GM20431 (cell line): ENCODE results near the gene DNAH8.
"Not testable (repeated sequence)": the region's sequence is repeated elsewhere in the genome, so short reads cannot be mapped to it uniquely, and the experiment has no call there.

Experiments used
- in situ Hi-C: fragments of 300-500 bp; cut with MseI, MboI; formaldehyde crosslinking; loops from one replicate; pipeline ENCODE4 v1.15.0; 2020; ENCODE audit warnings: low sequenced_read_pairs; ENCODE audit not compliant: unreplicated experiment

DNAH8 gene

DNA sequence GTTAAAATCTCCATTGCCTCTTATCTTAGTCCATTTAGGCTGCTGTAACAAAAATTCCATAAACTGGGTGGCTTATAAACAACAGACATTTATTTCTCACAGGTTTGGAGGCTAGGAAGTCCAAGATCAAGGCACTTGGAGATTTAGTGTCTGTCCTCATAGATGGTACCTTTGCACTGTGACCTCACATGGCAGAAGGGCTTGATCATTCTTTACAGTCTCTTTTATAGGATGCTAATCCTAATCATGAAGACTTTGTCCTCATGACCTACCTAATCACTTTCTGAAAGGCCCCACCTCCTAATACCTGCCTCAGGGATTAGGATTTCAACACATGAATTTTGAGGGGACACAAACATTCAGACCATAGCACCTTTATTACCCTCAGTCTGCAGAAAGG is 18.8 kb upstream of the DNAH8 start:
- in situ Hi-C loops: no loop called here

DNA sequence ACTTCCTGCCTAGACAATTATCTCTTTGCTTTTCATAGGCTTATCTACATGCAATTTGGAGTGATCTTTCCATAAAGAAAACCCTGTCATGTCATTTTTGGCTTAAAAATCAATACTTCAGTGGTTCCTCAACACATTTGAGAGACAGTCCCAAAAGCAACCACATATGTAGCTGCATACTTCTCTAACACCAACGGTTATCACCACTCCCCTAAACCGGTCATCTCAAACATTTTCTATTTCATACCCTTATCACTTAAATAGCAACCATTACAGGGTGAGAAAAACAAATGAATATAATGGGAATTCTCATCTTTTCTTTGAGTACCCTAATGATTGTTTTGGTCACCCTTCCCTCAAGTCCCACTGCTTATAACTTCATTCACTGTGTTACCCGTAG is 17.3 kb upstream of the DNAH8 start:
- in situ Hi-C loops: no loop called here

DNA sequence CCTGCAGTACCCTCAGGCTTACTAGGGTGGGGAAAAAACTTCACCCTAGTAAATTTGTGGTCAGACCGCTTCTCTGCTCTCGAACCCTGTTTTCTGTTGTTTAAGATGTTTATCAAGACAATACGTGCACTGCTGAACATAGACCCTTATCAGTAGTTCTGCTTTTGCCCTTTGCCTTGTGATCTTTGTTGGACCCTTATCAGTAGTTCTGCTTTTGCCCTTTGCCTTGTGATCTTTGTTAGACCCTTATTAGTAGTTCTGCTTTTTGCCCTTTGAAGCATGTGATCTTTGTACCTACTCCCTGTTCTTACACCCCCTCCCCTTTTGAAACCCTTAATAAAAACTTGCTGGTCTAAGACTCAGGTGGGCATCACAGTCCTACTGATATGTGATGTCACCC is 15.4 kb upstream of the DNAH8 start:
- in situ Hi-C loops: not testable (repeated sequence)

DNA sequence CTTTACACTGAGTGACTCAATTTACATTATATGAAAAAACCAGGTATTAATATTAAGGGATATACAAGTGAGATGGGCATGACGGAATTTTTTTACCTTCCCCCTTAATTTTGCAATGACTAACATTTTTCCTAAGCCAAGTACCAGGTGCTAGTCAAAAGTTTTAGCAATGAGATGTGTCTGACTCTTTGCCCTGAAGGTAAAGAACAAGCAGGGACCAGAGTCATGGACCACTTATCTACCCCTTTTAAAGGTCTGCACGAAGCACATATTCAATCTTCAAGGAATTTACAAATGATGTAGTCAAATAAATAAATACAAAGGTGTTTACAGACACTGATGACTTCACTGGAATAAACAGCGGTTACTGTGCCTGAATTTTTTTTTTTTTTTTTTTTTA is 13.6 kb upstream of the DNAH8 start:
- in situ Hi-C loops: no loop called here

DNA sequence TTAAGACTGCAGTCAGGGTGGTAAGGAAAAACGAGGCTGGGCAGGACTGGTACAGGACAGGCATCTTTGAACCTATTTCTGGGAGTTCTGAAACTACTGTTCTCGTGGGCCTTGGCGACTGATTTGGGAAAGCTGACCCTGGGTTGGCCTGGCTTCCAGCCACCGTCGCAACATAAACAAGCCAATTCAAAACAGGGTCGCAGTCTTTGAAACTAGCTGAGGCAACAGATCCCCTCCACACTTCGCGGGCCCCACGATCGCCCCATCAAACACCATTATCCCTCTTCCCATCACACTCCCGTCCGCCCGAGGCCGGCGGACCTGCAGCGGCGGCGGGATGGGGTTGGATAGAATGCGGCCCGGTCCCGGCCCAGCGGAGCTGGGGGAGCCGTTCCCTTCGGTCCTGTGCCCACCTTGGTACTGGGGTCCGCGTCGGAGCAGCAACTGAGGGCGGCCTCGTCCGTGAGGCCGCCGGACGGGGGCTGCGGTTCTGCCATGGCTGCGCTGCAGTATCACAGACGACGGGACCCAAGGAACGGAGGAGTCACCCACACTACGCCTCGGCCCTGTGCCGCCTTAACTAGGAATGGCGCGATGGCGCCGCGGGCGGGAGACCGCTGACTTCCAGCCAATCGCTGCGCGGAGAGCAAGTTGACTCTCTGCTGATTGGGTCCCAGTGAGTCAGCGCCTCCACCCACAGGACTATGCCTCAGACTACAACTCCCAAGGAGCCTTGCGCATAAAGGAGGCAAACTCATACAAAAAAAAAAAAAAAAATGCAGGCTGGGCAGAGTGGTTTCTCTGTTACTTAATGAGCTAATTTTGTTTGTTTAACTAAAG is 12.3 kb upstream of the DNAH8 start, which contains the start of gene GLO1:
TSS of gene GLO1 (minus strand) at position 588 of the 840 bp plus-strand sequence. CDS start at position 497, 91 bp downstream.
- in situ Hi-C loops: no loop called here

DNA sequence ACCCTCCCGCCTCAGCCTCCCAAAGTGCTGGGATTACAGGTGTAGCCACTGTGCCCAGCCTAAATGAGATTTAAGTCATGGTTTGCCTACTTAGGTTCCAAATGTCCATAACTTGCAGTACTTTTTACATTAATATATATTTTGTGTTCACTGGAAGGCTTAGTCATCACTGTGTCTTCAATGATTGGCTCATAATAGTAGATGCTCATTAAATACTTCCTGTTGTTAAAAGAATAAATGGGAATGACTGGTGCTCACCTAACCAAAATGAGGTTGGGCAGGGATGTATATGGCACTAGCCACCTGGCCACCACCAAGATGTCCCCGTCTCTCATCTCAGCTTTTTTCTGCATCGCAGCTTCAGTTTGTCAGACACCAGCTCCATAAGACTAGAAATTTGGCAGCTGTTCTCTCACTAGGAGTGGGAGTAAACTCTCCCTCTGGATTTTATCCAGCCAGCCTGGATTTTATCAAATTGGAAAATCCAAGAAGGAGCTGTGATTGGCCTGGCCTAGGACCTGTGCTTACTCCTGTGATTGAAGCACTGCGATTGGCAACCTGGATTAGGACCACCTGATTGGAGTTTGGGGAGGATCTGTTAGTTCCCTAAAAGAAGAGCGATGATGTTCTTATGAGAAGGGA is 11.0 kb upstream of the DNAH8 start:
- in situ Hi-C loops: no loop called here

DNA sequence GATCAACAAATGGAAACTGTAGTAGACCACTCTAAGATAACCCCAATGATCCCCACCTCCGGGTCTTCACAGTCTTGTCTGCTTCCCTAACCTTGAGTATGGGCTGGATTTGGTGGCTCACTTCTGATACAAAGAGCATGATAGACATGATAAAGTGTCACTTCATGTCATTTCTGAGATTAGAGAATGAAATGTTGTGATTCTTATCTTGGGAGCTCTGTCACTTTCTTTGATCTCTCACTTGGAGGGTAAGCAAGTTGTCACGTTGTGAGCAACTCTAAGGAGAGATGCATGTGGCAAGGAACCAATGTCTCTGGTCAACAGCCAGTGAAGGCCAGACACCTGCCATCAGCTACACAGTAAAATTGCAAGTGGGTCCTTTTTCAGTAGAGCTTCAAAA is 9.2 kb upstream of the DNAH8 start:
- in situ Hi-C loops: no loop called here

DNA sequence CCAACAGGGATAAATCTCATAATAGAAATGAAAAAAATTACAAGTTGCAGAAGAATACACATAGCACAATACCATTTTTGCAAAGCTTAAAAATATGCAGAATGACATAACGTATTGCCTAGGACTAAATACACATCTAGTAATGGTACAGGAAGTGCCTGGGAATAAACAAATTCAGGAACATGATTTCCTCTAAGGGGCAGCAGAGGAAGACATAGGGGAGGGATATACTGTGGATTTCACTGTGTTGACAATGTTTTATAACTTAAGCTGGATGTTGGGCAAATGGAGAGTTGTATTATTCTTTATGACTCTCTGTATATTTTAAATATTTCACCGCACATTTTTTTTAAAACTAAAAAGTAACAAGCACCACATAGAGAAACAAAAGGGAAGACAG is 6.6 kb upstream of the DNAH8 start:
- in situ Hi-C loops: no loop called here

DNA sequence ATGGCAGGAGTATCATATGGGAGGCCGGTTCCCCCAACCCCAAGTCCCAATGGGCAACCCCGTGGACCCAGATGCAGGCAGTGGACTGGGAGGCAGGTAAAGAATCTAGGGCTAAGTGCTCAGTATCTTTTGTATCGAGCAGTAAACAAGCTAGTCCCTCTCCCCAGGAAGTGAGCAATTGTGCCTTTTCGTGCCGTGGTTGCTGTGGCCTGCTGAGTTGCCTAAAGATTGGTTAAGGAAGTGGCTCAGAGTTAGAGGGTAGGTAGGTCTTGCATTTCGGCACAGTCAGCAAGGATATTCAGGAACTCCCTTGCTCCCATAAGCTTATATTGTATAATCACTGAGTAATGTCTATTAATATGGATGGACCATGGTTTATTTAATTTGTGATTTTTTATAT is 1.3 kb upstream of the DNAH8 start:
- in situ Hi-C loops: no loop called here

DNA sequence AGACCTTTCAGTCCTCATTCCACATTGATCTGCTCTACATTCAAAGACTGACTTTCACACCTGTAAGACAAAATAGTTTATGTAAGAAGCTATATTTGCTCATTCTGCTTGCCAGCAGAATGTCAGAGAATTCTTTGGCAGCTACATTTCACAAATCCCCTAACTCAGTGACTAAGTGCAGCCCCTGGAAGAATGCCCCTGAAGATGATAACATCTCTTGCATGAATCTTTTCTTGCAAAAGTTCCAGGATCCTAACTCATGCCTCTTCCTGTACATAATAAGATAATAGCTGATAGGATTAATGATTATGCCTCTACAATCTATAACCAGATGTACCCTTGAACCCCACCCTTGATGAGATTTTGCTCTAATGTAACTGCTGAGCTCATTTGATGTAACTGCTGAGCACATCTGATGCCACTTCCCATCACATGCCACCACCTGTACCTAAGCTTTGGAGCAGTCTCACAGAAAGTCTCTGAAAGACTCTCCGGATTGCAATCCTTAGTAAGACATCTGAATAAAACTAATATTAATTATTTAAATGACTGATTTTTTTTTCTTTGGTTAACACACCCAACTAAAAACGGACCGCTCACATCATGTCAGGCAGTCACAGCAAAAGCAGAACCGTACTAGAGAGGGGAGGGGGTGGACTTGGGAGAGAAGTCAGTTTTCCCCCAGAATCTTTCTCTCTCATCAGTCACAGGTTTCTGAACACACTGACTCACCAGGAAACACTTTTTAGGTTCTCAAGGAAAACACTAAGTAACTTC is 684 bp upstream of the DNAH8 start:
- in situ Hi-C loops: no loop called here

DNA sequence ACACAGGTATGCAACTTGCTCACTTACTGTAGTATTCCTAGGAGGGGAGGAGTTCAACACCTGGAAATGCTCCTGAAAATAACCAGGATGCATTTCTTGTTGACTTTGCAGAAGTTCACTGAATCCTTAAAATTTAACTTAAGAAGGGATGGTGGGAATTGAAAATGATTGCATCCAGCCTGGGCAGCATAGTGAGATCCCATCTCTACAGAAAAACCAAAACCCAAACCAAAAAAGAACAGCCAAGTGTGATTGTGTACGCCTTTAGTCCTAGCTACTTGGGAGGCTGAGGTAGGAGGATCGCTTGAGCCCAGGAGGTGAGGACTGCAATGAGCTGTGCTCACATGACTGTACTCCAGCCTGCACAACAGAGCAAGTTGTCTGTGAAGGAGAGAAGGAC is 1.7 kb downstream of the DNAH8 start:
- in situ Hi-C loops: no loop called here

DNA sequence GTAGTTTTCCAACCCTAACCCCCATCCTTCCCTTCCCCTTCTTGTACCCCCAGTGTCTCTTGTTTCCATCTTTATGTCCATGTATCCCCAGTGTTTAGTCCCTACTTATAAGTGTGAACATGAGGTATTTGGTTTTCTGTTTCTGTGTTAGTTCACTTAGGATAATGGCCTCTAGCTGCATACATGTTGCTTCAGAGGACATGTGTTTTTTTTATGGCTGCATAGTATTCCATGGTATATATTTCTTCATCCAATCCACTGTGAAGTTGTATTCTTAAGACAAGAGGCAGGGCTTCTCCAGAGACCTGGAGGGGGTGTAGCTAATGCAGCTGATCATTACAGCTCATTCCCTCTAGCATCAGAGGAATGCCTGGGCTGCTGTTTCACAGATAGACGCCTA is 4.2 kb downstream of the DNAH8 start:
- in situ Hi-C loops: no loop called here

DNA sequence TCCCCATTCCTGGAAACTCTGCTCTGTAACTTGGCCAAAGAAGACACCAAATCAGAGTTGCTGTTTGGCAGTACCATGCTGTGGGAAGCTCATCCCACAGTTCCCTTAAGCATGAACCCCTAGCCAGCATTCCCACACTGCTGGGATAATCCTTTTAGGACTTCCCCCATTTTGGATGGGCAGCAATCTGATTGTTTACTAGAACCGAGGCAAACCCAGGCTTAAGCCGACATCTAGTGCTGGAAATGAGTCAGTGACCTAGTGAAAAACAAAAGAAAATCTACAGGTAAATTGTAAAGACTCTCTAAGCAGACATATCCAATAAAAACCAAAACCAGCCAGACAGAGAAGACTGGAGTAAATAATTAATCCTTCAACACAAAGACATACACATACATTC is 5.2 kb downstream of the DNAH8 start:
- in situ Hi-C loops: no loop called here

DNA sequence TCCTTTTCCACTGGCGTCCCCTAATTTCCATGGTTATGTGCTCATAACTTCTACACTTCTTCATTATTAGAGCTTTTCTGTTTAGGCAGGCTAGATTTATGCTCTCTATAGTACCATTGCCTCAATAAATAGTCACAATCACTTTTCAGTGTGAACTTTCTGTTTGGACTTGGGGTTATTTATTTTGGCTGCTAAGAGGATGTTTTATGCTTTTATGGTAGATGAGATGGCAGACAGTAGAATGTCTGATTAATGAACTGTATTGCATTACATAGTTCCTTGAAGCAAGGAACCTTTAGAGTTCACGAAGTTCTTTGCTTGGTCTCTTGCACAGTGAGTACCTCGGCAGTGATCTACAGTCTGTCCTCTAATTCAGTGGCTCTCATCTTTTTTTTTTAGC is 6.9 kb downstream of the DNAH8 start:
- in situ Hi-C loops: no loop called here

DNA sequence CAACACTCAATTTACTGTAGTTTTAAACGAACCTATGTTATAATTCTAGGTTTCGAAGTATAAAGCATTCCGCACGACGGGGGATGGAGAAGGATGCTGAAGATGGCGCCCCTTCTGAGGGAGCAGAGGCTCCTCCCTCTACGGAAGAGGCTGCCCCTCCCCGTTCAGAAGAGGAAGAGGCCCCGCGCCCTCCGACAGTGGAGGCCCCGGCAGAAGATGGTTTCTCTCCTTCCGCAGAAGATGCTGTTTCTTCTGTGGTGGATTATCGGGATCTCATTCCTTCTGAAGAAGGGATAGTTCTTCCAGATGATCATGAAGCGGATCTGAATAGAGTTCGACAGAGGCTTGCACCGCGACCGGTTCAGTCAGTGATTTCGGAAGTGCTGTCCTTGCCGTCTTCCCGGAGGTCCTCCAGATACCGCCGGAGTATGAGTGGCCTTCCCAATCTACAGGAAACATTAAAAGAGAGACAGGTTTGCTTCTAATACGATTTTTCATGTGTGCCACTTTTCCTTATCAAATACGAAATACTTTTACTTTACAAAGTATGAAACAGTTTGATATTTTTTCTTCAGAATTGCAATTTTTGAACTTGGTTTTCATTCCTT is 7.7 kb downstream of the DNAH8 start:
- in situ Hi-C loops: no loop called here

DNA sequence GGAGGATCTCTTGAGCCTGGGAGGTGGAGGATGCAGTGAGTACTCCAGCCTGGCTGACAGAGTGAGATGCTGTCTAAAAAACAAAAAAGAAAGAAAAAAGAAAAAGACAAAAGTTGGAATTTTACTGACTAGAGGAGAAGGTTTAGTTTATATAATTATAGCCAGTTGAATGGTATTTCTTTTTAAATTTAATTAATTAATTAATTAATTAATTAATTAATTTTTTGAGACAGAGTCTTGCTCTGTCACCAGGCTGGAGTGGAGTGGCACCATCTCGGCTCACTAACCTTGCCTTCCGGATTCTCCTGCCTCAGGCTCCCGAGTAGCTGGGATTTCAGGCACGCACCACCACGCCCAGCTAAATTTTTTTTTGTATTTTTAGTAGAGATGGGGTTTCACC is 8.7 kb downstream of the DNAH8 start:
- in situ Hi-C loops: no loop called here

DNA sequence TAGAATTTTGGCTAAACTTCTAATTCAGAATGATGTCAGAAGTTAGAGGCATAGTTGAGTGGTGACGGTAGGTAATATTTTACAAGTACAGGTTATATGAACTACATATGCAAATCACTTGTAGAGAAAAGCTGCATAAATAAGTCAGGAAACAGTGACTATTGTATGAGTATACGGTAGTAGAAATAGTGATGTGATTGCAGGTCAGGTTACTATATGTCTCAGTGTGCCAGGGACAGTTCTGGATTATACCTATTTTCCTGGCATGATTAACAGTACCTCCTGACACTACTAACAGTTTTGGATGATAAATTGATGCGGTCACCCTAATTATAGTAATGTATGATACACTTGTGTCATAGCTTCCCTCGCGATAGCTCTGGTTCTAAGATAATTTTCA is 9.2 kb downstream of the DNAH8 start:
- in situ Hi-C loops: no loop called here

DNA sequence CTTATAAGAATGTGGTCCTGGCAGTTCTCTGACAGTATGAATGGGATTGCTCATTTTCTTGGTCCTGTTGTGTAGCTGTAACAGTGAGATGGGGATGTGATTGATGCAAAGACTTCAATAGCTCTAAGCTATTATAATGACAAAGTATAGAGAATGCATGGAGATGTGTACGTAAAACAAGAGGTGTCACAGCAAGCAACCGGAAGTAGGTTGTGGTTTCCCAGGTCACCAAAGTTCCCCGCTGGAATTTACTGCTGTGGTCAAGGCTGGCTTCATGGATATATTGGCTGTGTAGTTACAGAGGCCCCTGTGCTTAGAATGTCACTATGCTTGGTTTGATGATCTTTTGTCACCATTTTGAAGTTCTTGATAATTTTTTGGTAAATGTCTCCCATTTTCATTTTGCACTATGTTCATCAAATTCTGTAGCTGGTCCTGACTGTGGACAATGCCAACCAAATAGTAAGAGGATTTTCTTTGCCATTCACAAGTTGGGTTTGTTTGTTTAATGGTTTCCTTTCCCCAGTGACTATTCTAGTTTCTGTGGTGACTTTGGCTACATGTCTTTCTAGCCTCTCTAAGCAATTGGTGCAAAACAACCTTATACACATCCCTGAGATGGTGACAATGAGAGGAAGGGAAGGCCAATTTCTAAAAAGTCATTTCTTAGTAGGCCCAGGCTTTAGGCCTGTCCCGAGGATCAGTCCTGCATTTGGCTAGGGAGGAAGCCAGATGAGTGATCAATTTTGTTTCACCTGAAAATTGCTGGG is 10.5 kb downstream of the DNAH8 start:
- in situ Hi-C loops: no loop called here

DNA sequence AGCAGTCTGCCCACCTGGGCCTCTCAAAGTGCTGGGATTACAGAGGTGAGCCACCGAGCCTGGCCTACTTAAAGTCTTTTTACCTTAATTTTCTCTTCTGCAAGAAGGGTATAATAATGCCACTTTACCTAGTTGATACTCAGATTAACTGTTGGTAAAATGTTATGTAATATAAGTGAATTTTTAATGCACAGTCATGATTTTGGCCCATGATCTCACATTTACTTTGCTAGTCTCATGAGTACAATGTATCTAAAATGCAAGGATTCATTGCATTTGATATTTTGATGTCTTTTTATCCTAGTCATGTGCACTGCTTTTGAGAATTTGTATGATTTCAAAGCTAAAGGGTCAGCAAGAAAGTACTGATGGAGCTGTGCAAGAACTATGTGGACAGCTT is 13.1 kb downstream of the DNAH8 start:
- in situ Hi-C loops: no loop called here
